HG03097 (cell line): ENCODE results near the gene SH3BP2.

Experiments
- ATAC-seq: cut with Tn5 transposase; IDR thresholded peaks from one replicate; pipeline ENCODE4 v1.9.1; 2021; ENCODE audit not compliant: unreplicated experiment, low FRiP score

The SH3BP2 gene

GRCh38 chr4:2817701-2818350, 24.9 kb downstream of the SH3BP2 start:
- ATAC-seq, result no peak

- no peak for ATAC-seq
These were observed 25.6 kb downstream of the SH3BP2 start for GRCh38 chr4:2818351-2818939.

- ATAC-seq, result no peak
These were observed 26.6 kb downstream of the SH3BP2 start for GRCh38 chr4:2819244-2820215.

- ATAC-seq, result no peak
These were observed 27.5 kb downstream of the SH3BP2 start for GRCh38 chr4:2820216-2820982.

GRCh38 chr4:2822461-2823300, 29.8 kb downstream of the SH3BP2 start:
- no peak for ATAC-seq

GRCh38 chr4:2823301-2823670, 30.4 kb downstream of the SH3BP2 start:
- no peak for ATAC-seq

GRCh38 chr4:2823671-2824328, 30.9 kb downstream of the SH3BP2 start:
- no peak for ATAC-seq

- no peak for ATAC-seq
These were observed 31.5 kb downstream of the SH3BP2 start for GRCh38 chr4:2824329-2824835.

- no peak for ATAC-seq
These were observed 32.0 kb downstream of the SH3BP2 start for GRCh38 chr4:2824836-2825381.

- ATAC-seq, result no peak
These were observed 32.9 kb downstream of the SH3BP2 start for GRCh38 chr4:2825740-2826139.

GRCh38 chr4:2827071-2827873, 34.4 kb downstream of the SH3BP2 start:
- no peak for ATAC-seq

GRCh38 chr4:2827874-2828751, 35.2 kb downstream of the SH3BP2 start:
- no peak for ATAC-seq

GRCh38 chr4:2828758-2829181, 35.9 kb downstream of the SH3BP2 start:
- ATAC-seq, result no peak

- no peak for ATAC-seq
These were observed 36.5 kb downstream of the SH3BP2 start for GRCh38 chr4:2829321-2829932.

- no peak for ATAC-seq
These were observed 37.1 kb downstream of the SH3BP2 start for GRCh38 chr4:2829933-2830451.
